ENCODE data around the gene CAMSAP2.
"Not testable (repeated sequence)": the region's sequence is repeated elsewhere in the genome, so short reads cannot be mapped to it uniquely, and the experiment has no call there.

The CAMSAP2 gene

GRCh38 chr1:200739702-200740570, 1.2 kb downstream of the CAMSAP2 start:
- DNase-seq, result no peak

- no peak for DNase-seq
Measured at GRCh38 chr1:200740571-200741208, 2.0 kb downstream of the CAMSAP2 start.

- no peak for DNase-seq
Measured at GRCh38 chr1:200741551-200742207, 3.0 kb downstream of the CAMSAP2 start.

- DNase-seq, result no peak
Measured at GRCh38 chr1:200744143-200744542, 5.5 kb downstream of the CAMSAP2 start.

- DNase-seq, result no peak
Measured at GRCh38 chr1:200749090-200749489, 10.4 kb downstream of the CAMSAP2 start.

GRCh38 chr1:200750749-200751148, 12.1 kb downstream of the CAMSAP2 start:
- DNase-seq, result not testable (repeated sequence)

GRCh38 chr1:200751717-200752116, 13.0 kb downstream of the CAMSAP2 start:
- no peak for DNase-seq

- no peak for DNase-seq
Measured at GRCh38 chr1:200753650-200754198, 15.0 kb downstream of the CAMSAP2 start.

- DNase-seq, result no peak
Measured at GRCh38 chr1:200755456-200755855, 16.8 kb downstream of the CAMSAP2 start.

- DNase-seq, result no peak
Measured at GRCh38 chr1:200762089-200762488, 23.4 kb downstream of the CAMSAP2 start.

GRCh38 chr1:200767321-200767720, 28.6 kb downstream of the CAMSAP2 start:
- no peak for DNase-seq

- DNase-seq, result no peak
Measured at GRCh38 chr1:200771625-200772555, 33.2 kb downstream of the CAMSAP2 start.

GRCh38 chr1:200774311-200774710, 35.6 kb downstream of the CAMSAP2 start:
- no peak for DNase-seq

GRCh38 chr1:200774735-200775444, 36.2 kb downstream of the CAMSAP2 start:
- no peak for DNase-seq

GRCh38 chr1:200775850-200776249, 37.2 kb downstream of the CAMSAP2 start:
- DNase-seq, result no peak

- no peak for DNase-seq
Measured at GRCh38 chr1:200776949-200777348, 38.3 kb downstream of the CAMSAP2 start.

- no peak for DNase-seq
Measured at GRCh38 chr1:200778766-200779165, 40.1 kb downstream of the CAMSAP2 start.

- DNase-seq, result no peak
Measured at GRCh38 chr1:200779326-200779725, 40.6 kb downstream of the CAMSAP2 start.

- DNase-seq, result no peak
Measured at GRCh38 chr1:200780545-200781369, 42.1 kb downstream of the CAMSAP2 start.

GRCh38 chr1:200783926-200784325, 45.2 kb downstream of the CAMSAP2 start:
- no peak for DNase-seq

GRCh38 chr1:200784576-200784975, 45.9 kb downstream of the CAMSAP2 start:
- no peak for DNase-seq
